Neural progenitor cell (in vitro differentiated cells): ENCODE measurements around the gene FAM219B.

Source experiments
- EZH2 ChIP-seq: fragments of 200-600 bp; sonication (generic); IDR thresholded peaks from 2 replicates; pipeline ENCODE4 v1.6.1; 2017; ENCODE audit warnings: antibody characterized with exemption, mild to moderate bottlenecking, moderate library complexity
- TF ChIP-seq, protein P1 (sequence below): fragments of 200-600 bp; sonication (generic); IDR thresholded peaks from 2 replicates; pipeline ENCODE4 v1.5.1; 2017; ENCODE audit warnings: antibody characterized with exemption, mild to moderate bottlenecking

DNA sequence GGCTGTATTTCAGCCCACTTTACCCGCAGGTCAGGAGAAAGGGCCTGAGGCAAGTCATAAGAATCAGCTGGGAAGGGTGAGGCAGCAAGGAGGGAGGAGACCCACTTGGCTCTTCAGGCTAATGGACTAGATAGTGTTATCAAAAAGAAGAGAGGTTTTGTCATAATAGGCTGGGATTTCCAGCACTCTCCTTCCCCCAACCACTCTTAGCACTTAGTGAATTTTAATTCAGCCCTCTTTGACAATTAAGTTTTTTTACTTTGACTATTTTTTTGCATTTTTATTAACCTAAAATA, 16.0 kb downstream of the FAM219B start:
- TF ChIP-seq, protein P1, sequence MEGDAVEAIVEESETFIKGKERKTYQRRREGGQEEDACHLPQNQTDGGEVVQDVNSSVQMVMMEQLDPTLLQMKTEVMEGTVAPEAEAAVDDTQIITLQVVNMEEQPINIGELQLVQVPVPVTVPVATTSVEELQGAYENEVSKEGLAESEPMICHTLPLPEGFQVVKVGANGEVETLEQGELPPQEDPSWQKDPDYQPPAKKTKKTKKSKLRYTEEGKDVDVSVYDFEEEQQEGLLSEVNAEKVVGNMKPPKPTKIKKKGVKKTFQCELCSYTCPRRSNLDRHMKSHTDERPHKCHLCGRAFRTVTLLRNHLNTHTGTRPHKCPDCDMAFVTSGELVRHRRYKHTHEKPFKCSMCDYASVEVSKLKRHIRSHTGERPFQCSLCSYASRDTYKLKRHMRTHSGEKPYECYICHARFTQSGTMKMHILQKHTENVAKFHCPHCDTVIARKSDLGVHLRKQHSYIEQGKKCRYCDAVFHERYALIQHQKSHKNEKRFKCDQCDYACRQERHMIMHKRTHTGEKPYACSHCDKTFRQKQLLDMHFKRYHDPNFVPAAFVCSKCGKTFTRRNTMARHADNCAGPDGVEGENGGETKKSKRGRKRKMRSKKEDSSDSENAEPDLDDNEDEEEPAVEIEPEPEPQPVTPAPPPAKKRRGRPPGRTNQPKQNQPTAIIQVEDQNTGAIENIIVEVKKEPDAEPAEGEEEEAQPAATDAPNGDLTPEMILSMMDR: no peak
- no peak for TF ChIP-seq EZH2
